ENCODE data around the gene CBL.
"Not testable (repeated sequence)": the region's sequence is repeated elsewhere in the genome, so short reads cannot be mapped to it uniquely, and the experiment has no call there.

CBL gene

DNA sequence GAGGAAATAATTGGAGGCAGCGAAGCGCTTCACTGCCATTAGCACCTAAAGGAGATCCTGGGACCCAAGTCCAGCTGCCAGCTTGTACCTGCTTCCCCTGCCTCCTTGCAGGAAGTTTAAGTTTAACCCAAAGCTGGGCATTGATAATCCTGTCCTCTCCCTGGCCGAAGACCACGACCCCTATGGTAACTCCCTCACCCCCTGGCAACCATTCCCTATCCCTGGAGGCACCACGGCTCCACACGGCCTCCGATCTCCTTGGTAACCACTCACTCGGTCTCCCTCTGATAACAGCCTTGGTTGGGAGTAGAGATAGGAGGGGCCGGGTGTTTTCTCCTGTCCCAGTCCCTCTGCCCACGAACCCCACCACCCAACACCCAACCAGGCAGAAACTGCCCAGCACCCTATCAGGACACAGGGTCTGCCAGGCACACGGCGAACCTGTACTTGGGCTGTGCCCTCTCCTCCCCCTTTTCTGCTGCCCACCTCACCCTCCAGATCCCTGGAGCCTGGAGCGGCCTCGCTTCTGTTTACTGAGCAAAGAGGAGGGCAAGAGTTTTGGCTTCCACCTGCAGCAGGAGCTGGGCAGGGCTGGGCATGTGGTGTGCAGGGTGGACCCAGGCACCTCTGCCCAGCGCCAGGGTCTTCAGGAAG is 20.0 kb upstream of the CBL start:
- no peak for DNase-seq

GRCh38 chr11:119187123-119187892 is 18.8 kb upstream of the CBL start:
- no peak for DNase-seq

- no peak for DNase-seq
Measured at GRCh38 chr11:119188067-119188466, 18.1 kb upstream of the CBL start.

DNA sequence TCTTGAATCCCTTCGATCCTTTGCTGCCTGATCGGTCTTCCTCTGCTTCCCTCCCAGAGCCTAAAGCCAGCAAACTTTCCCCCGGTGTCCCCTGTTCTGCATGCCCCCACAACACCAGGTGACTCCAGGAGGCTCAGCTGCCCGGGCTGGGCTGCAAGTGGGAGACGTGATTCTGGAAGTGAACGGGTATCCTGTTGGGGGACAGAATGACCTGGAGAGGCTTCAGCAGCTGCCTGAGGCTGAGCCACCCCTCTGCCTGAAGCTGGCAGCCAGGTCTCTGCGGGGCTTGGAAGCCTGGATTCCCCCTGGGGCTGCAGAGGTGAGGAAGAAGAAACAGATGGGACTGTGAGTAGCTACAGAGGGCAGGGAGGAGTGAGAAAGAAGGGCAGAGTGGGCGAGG is 17.3 kb upstream of the CBL start:
- DNase-seq, result no peak

DNA sequence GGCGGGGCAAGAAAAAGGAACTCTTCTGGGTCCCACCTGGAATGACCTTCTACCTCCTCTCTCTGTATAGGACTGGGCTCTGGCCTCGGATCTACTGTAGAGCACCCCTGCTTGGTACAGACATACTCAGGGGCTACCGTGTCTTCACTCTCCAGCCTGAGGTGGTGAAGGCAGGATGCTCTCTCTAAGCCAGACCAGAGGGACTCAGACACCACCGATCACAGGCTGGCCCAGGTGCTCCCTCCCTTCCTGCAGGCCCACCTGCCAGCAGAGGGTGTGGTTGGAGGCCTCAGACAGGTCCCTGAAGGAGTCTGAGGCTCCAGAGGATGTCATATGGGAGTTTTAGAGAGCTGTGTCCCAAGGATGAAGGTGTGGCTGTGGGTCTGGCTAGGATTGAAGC is 16.7 kb upstream of the CBL start:
- DNase-seq, result no peak

- no peak for DNase-seq
Measured at GRCh38 chr11:119190531-119190930, 15.6 kb upstream of the CBL start.

- not testable (repeated sequence) for DNase-seq
Measured at GRCh38 chr11:119191265-119191664, 14.9 kb upstream of the CBL start.

DNA sequence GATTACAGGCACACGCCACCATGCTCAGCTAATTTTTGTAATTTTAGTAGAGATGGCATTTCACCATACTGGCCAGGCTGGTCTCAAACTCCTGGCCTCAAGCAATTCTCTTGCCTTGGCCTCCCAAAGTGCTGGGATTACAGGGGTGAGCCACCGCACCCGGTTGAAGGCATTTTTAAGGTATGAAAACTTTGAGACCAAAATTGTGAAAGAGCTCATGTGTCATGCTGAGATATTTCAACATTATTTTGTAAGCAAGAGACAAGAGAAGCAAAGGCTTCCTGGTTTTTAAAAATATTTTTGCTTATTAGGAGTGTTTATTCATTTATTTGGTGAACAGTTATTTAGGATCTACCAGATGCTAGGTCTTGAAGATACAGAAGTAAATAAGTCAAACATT is 14.0 kb upstream of the CBL start:
- no peak for DNase-seq

DNA sequence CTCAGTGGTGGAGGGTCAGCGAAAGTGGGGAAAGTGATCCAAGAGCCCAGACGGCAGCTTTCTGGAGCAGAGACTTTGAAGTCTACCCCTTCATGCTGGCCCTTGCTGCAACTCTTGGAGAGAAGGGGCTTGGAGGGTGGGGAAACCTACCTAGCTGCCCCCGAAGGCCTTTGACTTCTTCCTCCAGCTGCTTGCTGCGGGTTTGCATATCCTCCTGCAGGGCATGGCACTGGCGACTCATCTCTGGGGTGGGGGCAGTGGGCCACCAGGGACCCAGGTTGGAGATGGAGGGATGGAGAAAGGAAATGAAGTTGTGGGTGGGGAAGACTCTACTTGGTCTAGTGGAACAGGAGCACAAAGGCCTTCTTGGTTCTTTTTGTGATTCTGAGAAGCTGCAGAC is 13.1 kb upstream of the CBL start:
- DNase-seq, result no peak

DNA sequence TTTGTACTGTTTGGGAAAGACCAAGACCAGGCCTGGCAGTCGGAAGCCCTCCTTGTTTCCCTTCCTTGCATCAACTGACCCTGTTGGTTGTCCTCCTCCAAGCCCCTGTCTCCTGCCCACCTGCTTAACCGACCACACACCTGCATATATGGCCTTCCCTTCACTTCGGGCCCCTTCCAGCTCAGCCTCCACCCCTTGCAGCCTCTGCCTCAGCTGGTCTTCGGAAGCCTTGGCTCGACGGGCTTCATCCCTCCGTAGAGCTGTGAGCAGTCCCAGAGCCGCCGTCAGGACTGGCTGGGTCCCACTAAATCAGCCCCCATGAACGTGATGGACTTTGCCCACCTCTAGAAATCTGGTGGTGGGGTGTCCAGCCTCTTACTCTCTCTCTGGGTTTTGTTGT is 12.5 kb upstream of the CBL start:
- DNase-seq, result no peak

DNA sequence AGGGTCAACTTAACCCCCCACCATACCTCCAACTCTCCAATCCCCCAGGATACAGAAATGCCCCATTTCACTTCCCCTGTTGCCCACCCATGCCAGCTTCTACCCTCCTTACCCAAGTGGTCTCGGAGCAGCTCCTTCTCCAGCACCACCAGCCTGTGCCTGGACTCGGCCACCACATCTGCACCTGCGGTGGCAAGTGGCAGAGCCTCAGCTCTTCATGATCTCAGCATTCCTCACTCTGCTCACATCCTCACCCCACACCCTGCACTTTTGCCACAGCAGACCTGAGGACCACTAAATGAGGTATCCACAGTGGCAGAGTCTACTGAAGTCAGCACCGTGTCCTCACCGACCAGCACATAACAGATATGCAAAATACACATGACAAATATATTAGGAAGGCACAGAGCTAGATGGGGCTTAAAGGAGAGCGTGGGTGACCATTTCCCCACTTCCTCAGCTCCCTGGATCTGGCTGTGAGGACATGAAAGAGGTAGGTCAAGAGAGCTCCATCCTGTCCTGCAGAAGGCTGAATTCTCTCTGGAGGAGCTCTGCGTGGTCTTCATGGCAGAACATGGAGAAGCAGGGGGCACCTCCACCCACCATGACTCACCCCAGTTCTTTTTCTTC is 11.2 kb upstream of the CBL start:
- DNase-seq, result no peak

- DNase-seq, result no peak
Measured at GRCh38 chr11:119195680-119196079, 10.5 kb upstream of the CBL start.

DNA sequence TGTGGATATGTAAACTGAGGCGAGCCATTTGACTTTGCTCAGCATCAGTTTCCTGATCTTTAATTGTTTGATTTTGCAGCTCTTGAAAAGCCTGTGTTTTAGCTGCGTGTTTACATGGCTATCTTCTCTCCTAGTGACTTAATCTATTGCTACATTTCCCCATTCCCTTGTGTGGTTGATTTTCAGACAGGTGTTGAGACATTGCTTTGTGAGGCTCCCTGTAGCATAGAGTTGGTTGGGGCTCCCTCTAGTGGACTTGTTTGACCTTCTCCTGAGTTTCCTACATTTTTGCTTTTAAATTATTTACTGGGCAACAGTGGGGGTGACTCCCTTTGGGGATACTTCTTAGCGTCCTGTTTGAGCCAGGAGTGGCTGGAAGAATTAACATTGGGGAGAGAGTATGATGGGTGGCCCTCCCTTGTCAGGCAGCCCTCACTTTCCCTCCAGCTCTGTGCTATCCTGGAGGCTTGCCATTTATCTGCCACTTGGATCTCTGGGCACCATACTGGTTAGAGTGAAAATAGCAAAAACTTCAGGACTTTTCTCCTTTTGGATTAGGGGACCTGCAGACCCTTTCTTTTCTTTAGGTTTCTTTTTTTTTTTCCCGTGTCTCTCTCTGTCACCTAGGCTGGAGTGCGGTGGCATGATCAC is 9.2 kb upstream of the CBL start:
- DNase-seq, result peak; percentile 54

GRCh38 chr11:119198925-119199324 is 7.2 kb upstream of the CBL start:
- DNase-seq, result no peak

- DNase-seq, result not testable (repeated sequence)
Measured at GRCh38 chr11:119201236-119201635, 4.9 kb upstream of the CBL start.

- no peak for DNase-seq
Measured at GRCh38 chr11:119202554-119202953, 3.6 kb upstream of the CBL start.

GRCh38 chr11:119204066-119204465 is 2.1 kb upstream of the CBL start:
- DNase-seq, result no peak

DNA sequence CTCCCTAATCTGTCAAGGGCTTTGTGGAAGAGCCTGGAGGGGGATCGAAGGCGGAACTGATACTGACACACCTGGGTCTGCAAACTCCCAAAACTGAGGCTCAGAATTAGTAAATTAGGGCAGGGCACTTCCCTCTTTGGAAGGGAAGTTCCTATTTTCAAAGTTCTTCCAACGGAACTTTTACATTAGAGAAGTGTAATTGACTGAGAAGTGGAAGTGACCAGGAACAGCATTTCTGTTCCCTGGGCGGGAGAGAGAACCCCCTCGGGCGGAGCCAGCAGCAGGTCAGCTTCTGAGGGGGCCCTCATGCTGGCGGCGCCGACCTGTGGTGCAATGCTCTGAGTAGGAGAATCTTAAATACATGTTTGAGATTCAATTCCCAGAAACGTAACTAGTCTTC is 1.1 kb upstream of the CBL start:
- no peak for DNase-seq

DNA sequence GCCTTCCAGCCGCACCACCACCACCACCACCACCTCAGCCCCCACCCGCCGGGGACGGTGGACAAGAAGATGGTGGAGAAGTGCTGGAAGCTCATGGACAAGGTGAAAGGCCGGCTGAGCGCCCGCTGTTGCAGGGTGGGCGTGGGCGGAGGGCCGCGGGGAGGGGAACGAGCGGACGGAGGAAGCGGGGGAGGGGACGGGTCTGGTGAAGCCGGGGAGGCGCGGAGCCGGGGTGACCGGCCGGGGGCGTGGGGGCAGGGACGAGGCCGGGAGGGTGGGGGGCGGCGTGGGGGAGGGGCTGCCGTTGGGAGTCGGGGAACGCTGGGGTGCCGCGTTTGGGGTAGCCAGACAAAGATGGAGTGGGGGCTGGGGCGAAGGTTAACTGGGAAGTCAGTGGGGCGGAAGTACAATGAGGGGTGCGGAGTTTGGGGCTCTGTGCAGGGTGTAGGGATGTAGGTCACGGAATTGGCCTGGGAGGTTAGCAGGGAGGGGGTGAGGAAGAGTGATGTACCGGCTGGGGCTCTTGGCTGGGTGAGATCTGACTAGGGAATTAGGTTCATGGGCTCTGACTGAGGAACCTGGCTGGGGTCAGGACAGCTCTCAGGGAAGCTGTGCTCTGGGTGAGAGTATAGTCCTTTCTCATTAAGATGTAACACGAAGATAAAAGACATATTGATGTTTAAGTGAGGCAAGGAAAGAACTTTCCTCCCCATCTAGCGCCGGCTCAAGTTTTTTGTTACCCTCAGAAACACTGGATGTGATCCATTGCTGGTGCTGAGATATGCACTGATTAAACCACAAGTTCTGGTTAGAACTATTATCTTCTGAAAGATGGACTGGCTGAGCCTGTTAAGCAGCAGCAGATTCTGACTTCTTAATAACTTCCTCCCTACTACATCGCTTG is 624 bp downstream of the CBL start:
- DNase-seq, result peak; percentile 45

- no peak for DNase-seq
Measured at GRCh38 chr11:119207415-119207960, 1.3 kb downstream of the CBL start.

- no peak for DNase-seq
Measured at GRCh38 chr11:119209186-119209585, 3.0 kb downstream of the CBL start.

DNA sequence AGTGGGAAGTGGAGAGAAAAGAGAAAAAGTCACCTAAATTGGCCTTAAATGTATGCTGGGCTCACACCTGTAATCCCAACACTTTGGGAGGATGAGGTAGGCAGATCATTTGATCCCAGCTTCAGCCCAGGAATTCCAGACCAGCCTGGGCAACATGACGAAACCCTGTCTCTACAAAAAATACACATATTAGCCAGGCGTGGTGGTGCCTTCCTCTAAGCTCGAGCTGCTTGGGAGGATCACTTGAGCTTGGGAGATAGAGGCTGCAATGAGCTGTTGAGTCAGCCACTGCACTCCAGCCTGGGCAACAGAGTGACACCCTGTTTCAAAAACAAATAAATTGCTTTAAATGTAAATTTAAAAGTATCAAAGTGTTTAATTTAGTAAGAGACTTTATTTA is 3.9 kb downstream of the CBL start:
- DNase-seq, result no peak
